HEK293 (cell line): ENCODE data around the gene HMG20A.
A peak's percentile ranks its signal among the peaks of the same experiment; 100 is the strongest.

ENCODE experiments used
- ATF2 ChIP-seq: fragments of 450-650 bp; formaldehyde crosslinking; IDR thresholded peaks from 2 replicates; pipeline ENCODE4 v1.5.1; 2016; ENCODE audit warnings: missing biosample characterization, missing genetic modification characterization, low read depth
- GLI2 ChIP-seq: fragments of 450-650 bp; formaldehyde crosslinking; IDR thresholded peaks from 2 replicates; pipeline ENCODE4; 2017; ENCODE audit warnings: missing biosample characterization, missing genetic modification characterization, low read depth, borderline replicate concordance
- GLI4 ChIP-seq: fragments of 450-650 bp; formaldehyde crosslinking; IDR thresholded peaks from 2 replicates; pipeline ENCODE4 v1.5.1; 2016; ENCODE audit warnings: missing biosample characterization, missing genetic modification characterization
- HOXC10 ChIP-seq: sonication (generic); formaldehyde crosslinking; IDR thresholded peaks from 2 replicates; pipeline ENCODE4 v1.8.1; 2023; ENCODE audit warnings: mild to moderate bottlenecking, missing genetic modification reagents
- KLF7 ChIP-seq: fragments of 450-650 bp; formaldehyde crosslinking; IDR thresholded peaks from 2 replicates; pipeline ENCODE4 v1.5.1; 2016; ENCODE audit warnings: missing biosample characterization, missing genetic modification characterization, borderline replicate concordance
- MEIS1 ChIP-seq: sonication (generic); formaldehyde crosslinking; IDR thresholded peaks from 2 replicates; pipeline ENCODE4 v1.8.1; 2022; ENCODE audit warnings: missing genetic modification reagents, mild to moderate bottlenecking, borderline replicate concordance
- OSR2 ChIP-seq: fragments of 450-650 bp; formaldehyde crosslinking; IDR thresholded peaks from 2 replicates; pipeline ENCODE4 v1.5.1; 2016; ENCODE audit warnings: missing biosample characterization, missing genetic modification characterization
- PBX3 ChIP-seq: sonication (generic); formaldehyde crosslinking; IDR thresholded peaks from 2 replicates; pipeline ENCODE4 v1.8.1; 2022; ENCODE audit warnings: mild to moderate bottlenecking, moderate library complexity, missing genetic modification reagents
- PRDM1 ChIP-seq: fragments of 450-650 bp; formaldehyde crosslinking; IDR thresholded peaks from 2 replicates; pipeline ENCODE4; 2016; ENCODE audit warnings: missing biosample characterization, missing genetic modification characterization
- REPIN1 ChIP-seq: fragments of 450-650 bp; formaldehyde crosslinking; IDR thresholded peaks from 2 replicates; pipeline ENCODE4 v1.5.1; 2017; ENCODE audit warnings: missing biosample characterization, missing genetic modification characterization, low read depth
- SALL2 ChIP-seq: fragments of 450-650 bp; formaldehyde crosslinking; IDR thresholded peaks from 2 replicates; pipeline ENCODE4 v1.5.0; 2017; ENCODE audit warnings: missing biosample characterization, mild to moderate bottlenecking, missing genetic modification characterization, borderline replicate concordance
- YY1 ChIP-seq: fragments of 450-650 bp; formaldehyde crosslinking; IDR thresholded peaks from 2 replicates; pipeline ENCODE4 v1.5.1; 2018; ENCODE audit warnings: missing biosample characterization, missing genetic modification characterization
- ZBTB21 ChIP-seq: fragments of 450-650 bp; formaldehyde crosslinking; IDR thresholded peaks from 2 replicates; pipeline ENCODE4 v1.5.1; 2017; ENCODE audit warnings: missing biosample characterization, missing genetic modification characterization
- ZBTB49 ChIP-seq: fragments of 450-650 bp; formaldehyde crosslinking; IDR thresholded peaks from 2 replicates; pipeline ENCODE4 v1.5.1; 2016; ENCODE audit warnings: missing biosample characterization, missing genetic modification characterization, low read depth
- ZNF132 ChIP-seq: fragments of 450-650 bp; formaldehyde crosslinking; IDR thresholded peaks from 2 replicates; pipeline ENCODE4 v1.5.1; 2017; ENCODE audit warnings: missing biosample characterization, missing genetic modification characterization, borderline replicate concordance
- ZNF157 ChIP-seq: fragments of 450-650 bp; formaldehyde crosslinking; IDR thresholded peaks from 2 replicates; pipeline ENCODE4 v1.5.1; 2016; ENCODE audit warnings: missing biosample characterization, missing genetic modification characterization
- ZNF18 ChIP-seq: fragments of 450-650 bp; formaldehyde crosslinking; IDR thresholded peaks from 2 replicates; pipeline ENCODE4 v1.5.1; 2016; ENCODE audit warnings: missing biosample characterization, missing genetic modification characterization
- ZNF280C ChIP-seq: fragments of 450-650 bp; formaldehyde crosslinking; IDR thresholded peaks from 2 replicates; pipeline ENCODE4 v1.5.1; 2016; ENCODE audit warnings: missing biosample characterization, missing genetic modification characterization
- ZNF292 ChIP-seq: fragments of 450-650 bp; formaldehyde crosslinking; IDR thresholded peaks from 2 replicates; pipeline ENCODE4 v1.5.1; 2016; ENCODE audit warnings: low read depth, missing biosample characterization, missing genetic modification characterization, borderline replicate concordance
- ZNF302 ChIP-seq: fragments of 450-650 bp; formaldehyde crosslinking; IDR thresholded peaks from 2 replicates; pipeline ENCODE4 v1.5.1; 2016; ENCODE audit warnings: missing biosample characterization, missing genetic modification characterization, low read depth
- ZNF335 ChIP-seq: fragments of 450-650 bp; formaldehyde crosslinking; conservative IDR thresholded peaks from 2 replicates; pipeline ENCODE4 v1.5.1; 2016; ENCODE audit warnings: missing biosample characterization, missing genetic modification characterization
- ZNF362 ChIP-seq: fragments of 450-650 bp; formaldehyde crosslinking; IDR thresholded peaks from 2 replicates; pipeline ENCODE4 v1.5.1; 2016; ENCODE audit warnings: missing biosample characterization, missing genetic modification characterization
- ZNF37A ChIP-seq: fragments of 450-650 bp; IDR thresholded peaks from 2 replicates; pipeline ENCODE4 v1.5.1; 2018; ENCODE audit warnings: missing biosample characterization, missing genetic modification characterization
- ZNF416 ChIP-seq: fragments of 450-650 bp; formaldehyde crosslinking; IDR thresholded peaks from 2 replicates; pipeline ENCODE4 v1.5.1; 2016; ENCODE audit warnings: missing biosample characterization, missing genetic modification characterization
- ZNF561 ChIP-seq: fragments of 450-650 bp; IDR thresholded peaks from 2 replicates; pipeline ENCODE4 v1.5.1; 2018; ENCODE audit warnings: missing biosample characterization, missing genetic modification characterization, borderline replicate concordance
- ZNF654 ChIP-seq: fragments of 450-650 bp; formaldehyde crosslinking; IDR thresholded peaks from 2 replicates; pipeline ENCODE4 v1.5.1; 2016; ENCODE audit warnings: low read depth, missing biosample characterization, missing genetic modification characterization
- ZNF660 ChIP-seq: fragments of 450-650 bp; IDR thresholded peaks from 2 replicates; pipeline ENCODE4 v1.5.1; 2018; ENCODE audit warnings: missing biosample characterization, mild to moderate bottlenecking, missing genetic modification characterization
- ZNF677 ChIP-seq: fragments of 450-650 bp; IDR thresholded peaks from 2 replicates; pipeline ENCODE4 v1.5.0; 2018; ENCODE audit warnings: missing biosample characterization, mild to moderate bottlenecking, missing genetic modification characterization, moderate library complexity
- ZNF692 ChIP-seq: fragments of 450-650 bp; formaldehyde crosslinking; IDR thresholded peaks from 2 replicates; pipeline ENCODE4 v1.5.1; 2016; ENCODE audit warnings: missing biosample characterization, missing genetic modification characterization
- ZNF776 ChIP-seq: fragments of 450-650 bp; formaldehyde crosslinking; IDR thresholded peaks from 2 replicates; pipeline ENCODE4 v1.5.0; 2017; ENCODE audit warnings: missing biosample characterization, missing genetic modification characterization, borderline replicate concordance
- ZNF792 ChIP-seq: fragments of 450-650 bp; formaldehyde crosslinking; IDR thresholded peaks from 2 replicates; pipeline ENCODE4 v1.5.1; 2016; ENCODE audit warnings: missing biosample characterization, missing genetic modification characterization

The HMG20A gene

GRCh38 chr15:77470235-77470634 lies 49.5 kb downstream of the HMG20A start (continued):
- TF ChIP-seq YY1 (tag by site-specific recombination) (no peak), ZNF792 (no peak), ZNF302 (tag by site-specific recombination) (no peak), ZNF335 (no peak), ZNF416 (no peak), HOXC10 (CRISPR knock-in tag) (no peak), ZNF561 (tag by site-specific recombination) (no peak), ZNF292 (tag by site-specific recombination) (no peak), GLI2 (tag by site-specific recombination) (no peak), OSR2 (tag by site-specific recombination) (no peak), ZNF677 (tag by site-specific recombination) (no peak), REPIN1 (tag by site-specific recombination) (no peak), ZNF692 (peak; percentile 95), ZBTB21 (tag by site-specific recombination) (peak; percentile 88), ZNF654 (no peak), ATF2 (tag by site-specific recombination) (peak; percentile 98), ZNF37A (tag by site-specific recombination) (no peak), GLI4 (tag by site-specific recombination) (no peak), KLF7 (tag by site-specific recombination) (no peak), ZNF18 (tag by site-specific recombination) (no peak), ZNF132 (tag by site-specific recombination) (no peak), SALL2 (no peak), ZNF660 (tag by site-specific recombination) (peak; percentile 78), ZNF776 (no peak), ZNF362 (tag by site-specific recombination) (no peak), MEIS1 (CRISPR knock-in tag) (no peak), ZNF280C (tag by site-specific recombination) (no peak), ZBTB49 (tag by site-specific recombination) (no peak), ZNF157 (no peak), PBX3 (CRISPR knock-in tag) (no peak), PRDM1 (no peak)
